HepG2 (cell line): Measurements from ENCODE around the gene P2RY1. TPM values are rescaled to one million over a fixed set of nuclear protein-coding genes. Genes with fewer than 3 reads are reported as not detected.

ENCODE experiments used
- ATAC-seq: fragments of 200-7000 bp; cut with Tn5 transposase; 3 replicates; pipeline ENCODE4 v1.9.1; 2020; ENCODE audit warnings: mild to moderate bottlenecking, moderate library complexity
- BruUV-seq: library from RNA; stranded (reverse); fragments of 400-500 nt; replicated peaks from 2 replicates; lab custom pipeline; 2021; lab: Mats Ljungman, UMichigan
- CTCF ChIA-PET: fragments of 300-600 bp; formaldehyde crosslinking; extraction: SDS; loops from one replicate; lab custom pipeline; 2021; ENCODE audit warnings: low total read pairs, inconsistent platforms, low intra/inter-chr PET ratio; lab: Yijun Ruan, JAX
- POLR2A ChIA-PET: fragments of 350-600 bp; sonication (Branson Sonifier 250); formaldehyde crosslinking; loops from one replicate; lab custom pipeline; 2020; ENCODE audit warnings: antibody characterized with exemption, inconsistent platforms; lab: Yijun Ruan, JAX
- DNase-seq: peaks from one replicate; pipeline ENCODE4 v3.0.0-alpha.2; 2015; ENCODE audit warnings: low spot score
- FAIRE-seq: peaks from 3 replicates; lab custom pipeline; 2011; peaks lifted over from hg19 to GRCh38; lab: Jason Lieb, UNC
- H2AFZ ChIP-seq: one replicate; pipeline ENCODE4 v1.6.1; 2011; ENCODE audit warnings: low read length, inconsistent platforms
- H3K27ac ChIP-seq: fragments of 300-600 bp; 3 replicates; pipeline ENCODE4 v1.8.0; 2011; ENCODE audit warnings: mixed run types, mild to moderate bottlenecking, mixed read lengths, low read length, inconsistent platforms; ENCODE audit not compliant: insufficient read depth; ENCODE audit errors: extremely low read length
- H3K27me3 ChIP-seq, 2 experiments: fragments of 200-600 bp in 1 of 2; 2 replicates in 1 of 2; 3 replicates in 1 of 2; pipeline versions ENCODE4 v1.6.0 to v1.8.0; 2011; ENCODE audit warnings: low read length in 2 of 2, mild to moderate bottlenecking in 2 of 2, moderate library complexity in 2 of 2, inconsistent platforms in 1 of 2; ENCODE audit not compliant: insufficient read depth in 2 of 2, control insufficient read depth in 1 of 2
- H3K36me3 ChIP-seq, 2 experiments: fragments of 200-600 bp in 1 of 2; replicated peaks in 1 of 2; 2 replicates in 1 of 2; 3 replicates in 1 of 2; pipeline versions ENCODE4 v1.5.1 to v1.8.0; 2011; ENCODE audit warnings: low read length in 2 of 2, inconsistent platforms in 1 of 2; ENCODE audit not compliant: insufficient read depth in 2 of 2, control insufficient read depth in 1 of 2
- H3K4me1 ChIP-seq: 2 replicates; pipeline ENCODE4 v1.5.1; 2012; ENCODE audit warnings: low read length, inconsistent platforms; ENCODE audit not compliant: insufficient read depth
- H3K4me2 ChIP-seq: 2 replicates; pipeline ENCODE4 v1.6.0; 2011; ENCODE audit warnings: low read depth, low read length, inconsistent platforms
- H3K4me3 ChIP-seq, 3 experiments: fragments of 200-600 bp in 1 of 3; sonication (generic), shearing (Covaris generic) in 1 of 3; replicated peaks in 1 of 3; 2 replicates each; pipeline ENCODE4 v1.5.1; 2011 to 2016; ENCODE audit warnings: low read length in 3 of 3, inconsistent platforms in 2 of 3, low read depth in 2 of 3, mild to moderate bottlenecking in 2 of 3, control low read depth in 1 of 3, mixed read lengths in 1 of 3; ENCODE audit not compliant: insufficient read depth in 1 of 3
- H3K79me2 ChIP-seq: one replicate; pipeline ENCODE4 v1.6.1; 2011; ENCODE audit warnings: low read length, inconsistent platforms; ENCODE audit not compliant: insufficient read depth
- H3K9ac ChIP-seq: 2 replicates; pipeline ENCODE4 v1.6.0; 2011; ENCODE audit warnings: mild to moderate bottlenecking, low read depth, low read length, inconsistent platforms; ENCODE audit not compliant: insufficient read depth
- H3K9me3 ChIP-seq: 2 replicates; pipeline ENCODE4 v1.5.1; 2012; ENCODE audit warnings: mild to moderate bottlenecking, low read length
- H4K20me1 ChIP-seq: 2 replicates; pipeline ENCODE4 v1.6.0; 2011; ENCODE audit warnings: inconsistent platforms, mild to moderate bottlenecking, low read length, moderate library complexity; ENCODE audit not compliant: insufficient read depth
- CBX2 ChIP-seq, 2 experiments: fragments of 200-600 bp in 1 of 2; sonication (generic); formaldehyde crosslinking in 1 of 2; IDR thresholded peaks; 2 replicates each; pipeline versions ENCODE4 v1.7.0 to v1.8.1; 2018 to 2022; ENCODE audit warnings: low read depth in 2 of 2, low read length in 1 of 2, mild to moderate bottlenecking in 1 of 2, missing genetic modification reagents in 1 of 2
- DMAP1 ChIP-seq: IDR thresholded peaks from 2 replicates; pipeline ENCODE4 v1.6.1; 2016
- E2F1 ChIP-seq: sonication (generic); formaldehyde crosslinking; IDR thresholded peaks from 2 replicates; pipeline ENCODE4 v1.5.0; 2020; ENCODE audit warnings: missing genetic modification reagents
- GMEB2 ChIP-seq: IDR thresholded peaks from 2 replicates; pipeline ENCODE4 v1.6.1; 2016; ENCODE audit warnings: missing biosample characterization, missing genetic modification reagents, low read depth
- GPN1 ChIP-seq: sonication (generic); formaldehyde crosslinking; IDR thresholded peaks from 2 replicates; pipeline ENCODE4 v1.5.1; 2020; ENCODE audit warnings: missing genetic modification reagents, borderline replicate concordance
- MXD4 ChIP-seq: IDR thresholded peaks from 2 replicates; pipeline ENCODE4 v1.6.1; 2016; ENCODE audit warnings: mild to moderate bottlenecking, missing biosample characterization, missing genetic modification reagents
- NFAT5 ChIP-seq: sonication (generic); formaldehyde crosslinking; IDR thresholded peaks from 2 replicates; pipeline ENCODE4 v1.4.0; 2020; ENCODE audit warnings: missing genetic modification reagents
- NFE2 ChIP-seq: sonication (generic); formaldehyde crosslinking; IDR thresholded peaks from 2 replicates; pipeline ENCODE4 v1.4.0; 2020; ENCODE audit warnings: missing genetic modification reagents
- RAD21 ChIP-seq: fragments of 450-650 bp; formaldehyde crosslinking; IDR thresholded peaks from 2 replicates; pipeline ENCODE4 v1.5.0; 2020; ENCODE audit warnings: mild to moderate bottlenecking
- RARA ChIP-seq: IDR thresholded peaks from 2 replicates; pipeline ENCODE4 v1.6.1; 2016; ENCODE audit warnings: missing genetic modification reagents, missing compliant biosample characterization
- TFDP1 ChIP-seq: IDR thresholded peaks from 2 replicates; pipeline ENCODE4 v1.6.1; 2016; ENCODE audit warnings: missing compliant biosample characterization, missing genetic modification reagents, borderline replicate concordance
- XBP1 ChIP-seq: sonication (generic); formaldehyde crosslinking; IDR thresholded peaks from 2 replicates; pipeline ENCODE4 v1.5.0; 2020; ENCODE audit warnings: missing genetic modification reagents
- ZNF17 ChIP-seq: sonication (generic); formaldehyde crosslinking; IDR thresholded peaks from 2 replicates; pipeline ENCODE4 v1.5.0; 2020; ENCODE audit warnings: mild to moderate bottlenecking, missing genetic modification reagents
- ZNF441 ChIP-seq: sonication (generic); formaldehyde crosslinking; IDR thresholded peaks from 2 replicates; pipeline ENCODE4 v1.7.0; 2021; ENCODE audit warnings: missing genetic modification reagents, borderline replicate concordance
- WGBS: methylation state at CpG from one replicate; pipeline ENCODE4 v1.1.6; 2017; ENCODE audit warnings: low lambda C conversion rate; 5-methylcytosine and 5-hydroxymethylcytosine counted together
- in situ Hi-C: cut with HindIII; loops from 2 replicates; pipeline ENCODE4 v1.10.0; 2017; ENCODE audit warnings: low pct_unique_long_range_greater_than_20kb; ENCODE audit not compliant: extremely low pct_ligation_motif_present
- intact Hi-C: fragments of 100-400 bp; cut with micrococcal nuclease; formaldehyde crosslinking; loops from one replicate; pipeline ENCODE4 v1.10.0; 2022; ENCODE audit not compliant: unreplicated experiment
- polyA plus RNA-seq, 8 experiments: library from polyadenylated mRNA; depleted of rRNA in 3 of 8; stranded (reverse) in 7 of 8; unstranded in 1 of 8; fragments of >200 nt; fragmentation: Illumina TruSeq in 4 of 8; extraction: Trizol in 4 of 8; gene quantifications; 2 replicates each; pipeline versions ENCODE4 v1.2.1 to v1.2.3, GENCODE V29; 2011 to 2016; ENCODE audit warnings: low read depth in 4 of 8, missing spikeins in 1 of 8, mixed read lengths in 1 of 8; ENCODE audit not compliant: insufficient read depth in 1 of 8
- total RNA-seq, 5 experiments: library from RNA; depleted of rRNA; stranded (reverse); fragments of >200 nt; fragmentation: Illumina TruSeq; extraction: Trizol; gene quantifications; 2 replicates each; pipeline ENCODE4 v1.2.3, GENCODE V29; 2016; ENCODE audit warnings: low read depth in 1 of 5

Gene P2RY1
- total and polyA plus RNA-seq, 2 of the 13 experiments (the other 11 are each of a cell fraction or from before 2014, with no cell fraction given) = not detected

- in situ Hi-C loops = no loop called here
- H3K4me2 ChIP-seq = no peak overlapping the region
- H3K27me3 ChIP-seq = no peaks in the 10 kb centered on the region
- no peaks in the 10 kb centered on the region for H3K4me1 ChIP-seq
- intact Hi-C loops = no loop called here
- POLR2A ChIA-PET = no interaction called here
- no TSS peak for BruUV-seq
- H2AFZ ChIP-seq = no peak overlapping the region
- H4K20me1 ChIP-seq = no peaks in the 10 kb centered on the region
- 56% methylated on average over 13 of the region's 13 CpGs for WGBS
- H3K27ac ChIP-seq = no peak overlapping the region
- FAIRE-seq (no peak), ATAC-seq (no peak), DNase-seq (no peak)
- H3K4me3 ChIP-seq = no peak overlapping the region
- no peak overlapping the region for H3K9ac ChIP-seq
- no peaks in the 10 kb centered on the region for H3K9me3 ChIP-seq
- no peaks in the 10 kb centered on the region for H3K79me2 ChIP-seq
- CTCF ChIA-PET = no interaction called here
- H3K36me3 ChIP-seq = no peaks in the 10 kb centered on the region
- TF ChIP-seq DMAP1 (CRISPR knock-in tag) = no peak
- TF ChIP-seq E2F1 (CRISPR knock-in tag) = no peak
- TF ChIP-seq ZNF441 (CRISPR knock-in tag) = no peak
- TF ChIP-seq XBP1 = no peak
- no peak for TF ChIP-seq GPN1 (CRISPR knock-in tag)
- TF ChIP-seq RARA (CRISPR knock-in tag) = no peak
- no peak for TF ChIP-seq ZNF17 (CRISPR knock-in tag)
- TF ChIP-seq MXD4 (CRISPR knock-in tag) = no peak
- no peak for TF ChIP-seq CBX2 (IDR thresholded peaks at IDR 0.05; ENCODE audit: low read depth, low read length)
- TF ChIP-seq CBX2 (CRISPR knock-in tag; IDR thresholded peaks at IDR 0.05; ENCODE audit: low read depth) = no peak
- TF ChIP-seq NFAT5 = no peak
- no peak for TF ChIP-seq TFDP1 (CRISPR knock-in tag)
- TF ChIP-seq NFE2 (CRISPR knock-in tag) = no peak
- no peak for TF ChIP-seq GMEB2 (CRISPR knock-in tag)
- TF ChIP-seq RAD21 (CRISPR knock-in tag) = no peak
These were observed 2.9 kb upstream of the P2RY1 start for GRCh38 chr3:152832046-152832445.
